Pons (tissue), 1 donor: ENCODE data around the gene PHEX.
"Not testable (repeated sequence)": the region's sequence is repeated elsewhere in the genome, so short reads cannot be mapped to it uniquely, and the experiment has no call there.

ENCODE experiments used
- DNase-seq: peaks from one replicate; pipeline ENCODE4 v3.0.0-alpha.2; 2016; ENCODE audit warnings: low spot score

PHEX gene

GRCh38 chrX:22247169-22247568, 215.0 kb downstream of the PHEX start:
- DNase-seq = no peak

GRCh38 chrX:22248401-22248800, 216.3 kb downstream of the PHEX start:
- no peak for DNase-seq

GRCh38 chrX:22249371-22249770, 217.2 kb downstream of the PHEX start:
- DNase-seq = no peak

- no peak for DNase-seq
These were observed 236.6 kb downstream of the PHEX start for GRCh38 chrX:22268706-22269105.

GRCh38 chrX:22272613-22273012, 240.5 kb downstream of the PHEX start, which contains the start of gene CBLL2:
Gene CBLL2, plus strand, starts transcription at chrX:22272913. Its CDS starts 79 bp downstream, at chrX:22272992.
- no peak for DNase-seq

GRCh38 chrX:22273714-22274317, 241.7 kb downstream of the PHEX start:
- DNase-seq = no peak

- DNase-seq = no peak
These were observed 244.7 kb downstream of the PHEX start for GRCh38 chrX:22276781-22277180.

- DNase-seq = no peak
These were observed 246.2 kb downstream of the PHEX start for GRCh38 chrX:22278375-22278774.

GRCh38 chrX:22289209-22289608, 257.1 kb downstream of the PHEX start:
- not testable (repeated sequence) for DNase-seq

GRCh38 chrX:22296871-22297270, 264.7 kb downstream of the PHEX start:
- no peak for DNase-seq

GRCh38 chrX:22300130-22300529, 268.0 kb downstream of the PHEX start:
- DNase-seq = peak; percentile 11
